IPS-18c (cell line): ENCODE data around the gene WDR81.
A peak's percentile ranks its signal among the peaks of the same experiment; 100 is the strongest.
"Not testable (repeated sequence)": the region's sequence is repeated elsewhere in the genome, so short reads cannot be mapped to it uniquely, and the experiment has no call there.

ENCODE experiments used
- H3K4me3 ChIP-seq: 2 replicates; pipeline ENCODE4 v1.7.0; 2013; ENCODE audit warnings: low read depth, mild to moderate bottlenecking, low read length, moderate library complexity; ENCODE audit not compliant: insufficient read depth
- H3K9me3 ChIP-seq: one replicate; pipeline ENCODE4 v1.6.1; 2013; ENCODE audit warnings: mild to moderate bottlenecking, low read length, moderate library complexity; ENCODE audit not compliant: control insufficient read depth, insufficient read depth

Gene WDR81

DNA sequence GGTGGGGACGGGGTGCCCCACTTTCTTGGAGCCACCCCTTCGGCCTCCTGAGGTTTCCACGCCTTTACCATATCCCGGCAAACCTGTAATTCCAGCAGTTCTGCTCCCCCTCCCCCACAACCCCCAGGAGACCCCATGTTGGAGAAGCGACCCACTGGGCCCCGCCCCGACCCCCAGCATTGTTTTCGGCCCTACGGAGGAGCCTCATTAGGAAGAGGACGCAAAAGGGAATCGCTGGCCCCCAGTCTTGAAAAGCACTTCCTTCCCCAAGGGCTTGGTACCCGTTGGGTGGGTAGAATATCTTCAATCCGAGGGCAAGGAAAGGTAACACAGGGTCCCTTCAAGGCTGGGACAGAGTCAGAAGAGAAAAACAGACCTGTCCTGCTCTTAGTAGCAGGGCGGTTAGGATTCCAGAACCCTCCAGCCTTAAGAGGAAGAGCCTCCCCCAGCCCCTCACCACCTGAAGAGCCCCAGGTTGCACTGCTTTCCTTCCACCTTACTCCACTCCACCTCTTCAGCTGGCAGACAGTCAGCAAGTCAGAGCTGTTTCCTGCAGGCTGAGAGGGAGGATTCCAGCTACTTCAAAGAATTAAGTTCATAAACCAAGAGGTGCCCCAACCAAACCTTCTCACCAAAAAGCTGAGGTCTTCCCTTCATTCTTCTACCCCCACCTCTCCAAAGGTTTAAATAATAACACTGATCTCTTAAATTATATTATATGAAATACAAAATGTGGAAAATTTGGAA is 13.5 kb upstream of the WDR81 start:
- H3K9me3 ChIP-seq = no peaks in the 10 kb centered on the region
- peak overlapping the region; percentile 63 for H3K4me3 ChIP-seq

DNA sequence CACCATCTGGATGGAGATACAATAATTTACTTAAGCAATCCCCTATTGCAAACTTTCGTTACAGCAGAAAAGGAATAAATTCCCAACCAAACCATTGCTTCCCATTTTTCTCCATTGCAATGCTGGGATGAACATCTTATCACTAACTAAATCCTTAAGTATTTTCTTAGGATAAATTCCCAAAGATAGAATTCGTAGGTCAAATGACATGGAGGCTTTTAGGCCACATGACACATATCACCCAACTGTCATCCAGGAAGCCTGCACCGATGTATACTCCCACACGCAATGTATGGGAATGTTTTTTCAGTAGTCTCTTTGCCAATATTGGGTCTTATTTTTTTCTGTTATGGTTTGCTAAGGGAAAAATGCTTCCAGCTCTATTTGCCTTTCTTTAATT is 12.7 kb upstream of the WDR81 start:
- no peaks in the 10 kb centered on the region for H3K9me3 ChIP-seq
- no peak overlapping the region for H3K4me3 ChIP-seq

DNA sequence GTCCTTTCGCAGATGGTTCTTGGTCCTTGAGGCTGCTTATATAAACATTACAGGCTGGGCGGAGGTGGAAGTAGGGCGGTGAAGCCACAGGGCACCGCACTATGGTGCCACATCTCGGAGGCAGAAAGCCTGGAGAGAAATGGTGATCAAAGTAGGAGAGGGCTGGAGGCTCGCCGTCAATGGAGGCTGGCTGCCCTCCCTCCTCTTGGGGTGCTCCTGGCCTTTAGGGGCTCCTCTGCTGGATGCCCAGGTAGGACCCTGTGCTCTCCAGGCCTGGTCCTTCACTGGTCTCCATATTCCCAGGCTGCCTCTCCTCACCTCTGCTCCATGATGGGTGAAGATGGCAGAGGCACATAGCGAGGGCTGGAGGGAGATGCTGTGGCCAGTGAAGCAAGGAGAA is 12.2 kb upstream of the WDR81 start:
- no peak overlapping the region for H3K4me3 ChIP-seq
- no peaks in the 10 kb centered on the region for H3K9me3 ChIP-seq

DNA sequence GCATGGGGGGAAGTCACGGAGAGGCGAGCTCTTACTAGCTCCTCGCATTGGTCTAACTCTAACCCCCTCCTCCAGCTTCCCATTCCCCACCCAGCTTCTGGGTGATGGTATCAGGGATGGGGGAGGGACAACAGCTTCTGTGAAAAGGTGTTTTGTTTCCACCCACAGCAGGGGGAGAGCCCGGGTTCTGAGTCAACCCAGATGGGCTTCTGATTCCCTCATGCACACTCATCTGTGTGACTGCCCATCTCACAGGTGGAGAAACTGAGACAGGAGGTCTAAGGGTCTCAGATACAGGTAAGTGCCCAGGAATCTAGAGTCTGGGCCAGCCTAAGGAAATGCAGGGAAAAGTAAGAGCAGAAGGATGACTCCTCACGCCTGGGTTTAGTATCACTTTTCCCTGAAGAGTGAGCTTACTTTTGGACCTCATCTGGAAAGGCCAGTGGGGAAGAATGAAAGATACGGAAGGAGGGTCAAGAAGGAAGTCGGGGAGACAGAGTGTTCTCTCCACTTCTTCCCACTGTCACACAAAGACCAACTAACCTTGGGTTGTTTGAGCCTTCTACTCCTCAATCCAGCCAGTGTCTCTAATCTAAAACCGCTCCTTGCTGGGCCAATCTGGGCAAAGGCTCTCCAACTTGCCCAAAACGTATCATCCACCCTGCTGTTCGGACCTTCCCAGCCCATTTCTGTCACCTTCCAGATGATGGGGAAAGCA is 11.2 kb upstream of the WDR81 start:
- Histone ChIP-seq H3K4me3 (no peak overlapping the region), H3K9me3 (no peaks in the 10 kb centered on the region)

DNA sequence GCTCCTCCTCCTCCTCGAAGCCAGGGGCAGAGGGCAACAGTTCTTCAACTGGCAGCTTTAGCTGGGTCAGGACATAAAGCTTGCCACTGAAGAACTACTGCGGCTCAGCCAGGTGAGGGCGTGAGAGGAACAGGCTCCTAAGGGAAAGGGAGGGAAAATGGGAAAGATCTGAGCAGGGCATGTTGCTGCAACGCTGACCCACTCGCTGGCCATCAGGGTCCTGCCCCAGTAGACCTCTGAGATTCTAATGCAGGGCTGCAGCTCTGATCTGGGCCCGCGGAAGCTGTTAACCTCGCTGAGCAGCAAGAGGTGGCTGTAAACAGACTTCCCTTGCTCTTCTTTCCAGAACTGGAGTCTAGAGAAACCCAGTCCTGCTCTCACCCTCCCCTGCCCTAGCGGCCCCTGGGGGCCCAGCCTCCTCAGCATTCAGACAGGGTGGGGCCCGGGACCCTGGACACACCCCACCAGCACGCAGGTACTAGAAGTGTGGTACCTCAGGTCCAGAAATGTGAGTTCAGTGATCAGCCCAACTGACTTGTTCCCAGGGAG is 10.6 kb upstream of the WDR81 start:
- Histone ChIP-seq H3K4me3 (peak overlapping the region; percentile 78), H3K9me3 (no peaks in the 10 kb centered on the region)

DNA sequence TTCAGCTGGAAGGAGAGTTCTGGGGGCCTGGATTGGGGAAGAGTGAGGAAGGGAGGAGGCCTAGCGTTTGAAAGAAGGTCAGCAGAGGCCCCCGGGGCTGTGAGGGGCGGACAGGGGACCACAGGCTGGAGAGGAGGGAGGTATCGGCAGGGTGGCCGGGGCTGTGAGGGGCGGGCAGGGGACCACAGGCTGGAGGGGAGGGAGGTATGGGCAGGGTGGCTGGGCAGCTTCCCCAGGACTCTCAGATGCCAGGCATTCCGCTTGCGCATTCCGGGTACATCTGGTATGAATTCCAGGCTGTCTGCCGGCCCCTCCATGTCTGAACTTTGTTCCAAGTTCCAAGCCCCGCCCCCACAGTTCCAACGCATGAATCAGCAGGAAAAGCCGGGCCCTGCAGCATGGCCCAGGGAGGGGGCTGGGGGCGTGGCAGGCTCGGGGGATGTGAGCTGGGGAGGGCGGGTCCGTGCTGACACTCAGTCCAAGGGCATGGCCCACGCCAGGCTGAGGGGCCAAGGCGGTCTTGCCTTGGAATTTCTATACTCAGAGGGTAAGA is 10.0 kb upstream of the WDR81 start:
- peak overlapping the region; percentile 78 for H3K4me3 ChIP-seq

DNA sequence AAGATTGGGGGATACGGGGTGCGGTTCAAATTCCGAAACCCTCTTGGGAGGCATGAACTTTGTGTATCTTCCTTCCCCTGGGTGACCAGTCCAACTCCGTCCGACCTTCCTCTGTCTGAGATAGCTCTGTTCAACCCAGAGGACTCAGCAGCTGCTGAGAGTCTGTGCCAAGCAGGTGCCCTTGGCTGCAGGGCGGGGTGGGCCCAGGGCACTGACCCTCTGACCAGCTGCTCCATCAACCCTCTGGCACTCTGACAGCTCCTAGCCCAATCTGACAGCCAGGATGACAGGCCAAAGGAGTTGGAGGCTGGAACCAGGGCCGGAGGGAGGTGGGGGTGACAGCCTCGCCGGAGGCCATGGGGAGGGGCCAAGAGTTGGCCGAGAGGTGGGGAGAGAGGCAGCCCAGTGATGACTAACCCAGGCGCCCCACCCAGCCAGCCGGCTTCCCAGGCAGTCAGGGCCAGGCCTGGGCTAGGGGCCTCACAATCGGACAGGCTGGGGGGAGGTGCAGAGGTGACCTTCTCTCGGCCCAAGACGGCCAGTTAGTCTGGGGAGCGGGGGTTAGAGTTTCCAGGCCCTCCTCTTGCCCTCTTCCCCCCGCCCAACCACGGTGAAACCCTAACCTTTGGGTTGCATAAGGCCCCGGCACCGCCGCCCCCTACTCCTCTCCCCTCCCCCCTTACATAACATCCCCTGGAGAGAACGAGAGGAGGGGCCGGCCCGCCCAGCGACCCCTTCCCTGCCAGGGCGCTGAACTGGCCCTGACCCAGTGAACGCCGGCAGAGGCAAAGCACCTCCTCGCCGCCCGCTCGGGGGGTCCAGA is 9.3 kb upstream of the WDR81 start:
- H3K4me3 ChIP-seq = peak overlapping the region; percentile 78
- no peaks in the 10 kb centered on the region for H3K9me3 ChIP-seq

More for the DNA sequence above, 10.0 kb upstream of the WDR81 start:
- no peaks in the 10 kb centered on the region for H3K9me3 ChIP-seq

DNA sequence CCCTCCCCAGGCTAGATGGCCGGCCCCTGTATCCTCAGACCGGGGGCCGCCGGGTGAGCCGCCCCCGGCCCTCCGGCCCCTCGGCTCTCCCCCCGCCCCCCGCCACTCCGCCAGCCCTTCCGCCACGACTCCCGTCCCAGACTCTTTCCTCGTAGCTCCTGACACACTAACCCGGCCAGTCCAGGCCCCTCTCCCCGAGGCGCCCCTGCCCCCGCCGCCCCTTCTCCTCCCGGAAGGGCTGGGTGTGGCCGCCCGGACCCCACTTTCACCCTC is 8.8 kb upstream of the WDR81 start:
- no peaks in the 10 kb centered on the region for H3K9me3 ChIP-seq
- peak overlapping the region; percentile 78 for H3K4me3 ChIP-seq

DNA sequence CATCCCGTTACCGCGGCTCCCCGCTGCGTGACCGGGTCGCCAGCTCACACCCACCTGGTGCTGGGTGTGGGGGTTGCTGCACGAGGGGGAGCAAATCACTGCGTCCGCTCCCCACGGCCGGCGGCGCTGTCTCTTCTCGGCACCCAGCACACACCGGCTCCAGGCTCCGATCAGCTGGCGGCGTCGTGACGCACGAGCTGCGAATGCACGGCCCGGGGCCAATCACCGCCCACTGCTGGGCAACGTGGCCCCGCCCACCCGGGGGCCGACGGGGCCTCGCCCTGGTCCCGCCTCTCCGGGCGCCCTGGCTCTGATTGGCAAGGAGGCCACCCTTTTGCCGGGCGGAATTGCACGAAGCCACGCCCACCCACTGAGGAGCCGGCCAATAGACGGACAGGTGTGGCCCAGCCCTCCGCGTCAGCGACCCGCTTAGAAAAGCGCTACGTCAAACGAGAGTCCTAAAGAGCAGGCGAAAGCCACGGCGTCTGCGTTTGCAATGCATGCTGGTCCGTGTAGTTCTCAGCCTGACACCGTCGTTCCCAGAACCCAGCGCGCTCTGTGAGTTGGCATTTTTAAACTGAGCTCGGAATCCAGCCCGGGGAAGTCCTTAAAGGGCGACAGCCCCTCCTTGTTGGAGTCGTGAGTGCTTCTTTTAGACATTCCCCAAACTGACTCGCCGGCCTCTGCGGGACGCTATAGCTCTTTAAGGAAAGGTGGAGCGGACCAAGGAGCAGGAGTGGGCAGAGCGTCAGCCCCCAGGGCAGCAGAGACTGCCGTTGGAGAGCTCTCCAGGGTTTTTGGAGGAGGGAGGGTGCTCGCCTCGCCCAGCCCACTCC is 8.2 kb upstream of the WDR81 start:
- Histone ChIP-seq H3K4me3 (peak overlapping the region; percentile 78), H3K9me3 (no peaks in the 10 kb centered on the region)

DNA sequence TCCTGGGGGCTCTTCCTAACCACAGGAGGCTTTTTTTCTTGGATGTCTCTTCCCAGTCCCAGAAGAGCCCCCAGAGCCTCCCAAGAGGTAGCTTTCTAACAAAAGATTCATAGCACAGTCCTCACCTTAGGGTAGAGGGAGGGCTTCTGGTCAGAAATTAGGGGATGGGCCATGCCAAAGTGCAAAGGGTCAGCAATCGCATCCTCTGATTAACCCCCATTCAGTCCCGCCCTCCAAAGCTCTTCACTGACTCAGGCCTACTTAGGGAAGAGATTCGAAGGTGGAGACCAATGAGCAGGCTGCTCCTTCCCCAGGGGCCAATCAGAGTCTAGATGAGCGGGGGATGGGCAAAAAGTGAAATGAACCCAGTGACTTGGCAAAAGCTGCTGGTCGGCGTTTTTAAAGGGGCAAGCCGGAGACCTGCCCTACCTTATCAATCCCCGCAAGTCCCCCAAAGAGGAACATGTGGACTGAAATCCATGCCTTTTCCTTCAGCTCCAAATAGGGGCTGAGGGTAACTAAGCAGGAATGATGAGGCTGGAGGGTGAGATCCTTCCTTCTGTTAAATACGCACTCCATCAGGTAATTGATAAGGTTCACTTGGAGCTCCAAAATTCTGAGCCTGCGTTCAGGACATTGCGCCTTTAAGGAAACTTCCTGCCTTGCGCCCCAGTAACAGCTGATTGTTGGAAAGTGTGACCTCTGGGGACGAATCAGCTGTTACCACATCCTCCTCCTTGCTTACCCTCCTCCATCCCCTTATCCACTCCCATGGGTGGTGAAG is 7.4 kb upstream of the WDR81 start:
- Histone ChIP-seq H3K9me3 (no peaks in the 10 kb centered on the region), H3K4me3 (peak overlapping the region; percentile 75)

DNA sequence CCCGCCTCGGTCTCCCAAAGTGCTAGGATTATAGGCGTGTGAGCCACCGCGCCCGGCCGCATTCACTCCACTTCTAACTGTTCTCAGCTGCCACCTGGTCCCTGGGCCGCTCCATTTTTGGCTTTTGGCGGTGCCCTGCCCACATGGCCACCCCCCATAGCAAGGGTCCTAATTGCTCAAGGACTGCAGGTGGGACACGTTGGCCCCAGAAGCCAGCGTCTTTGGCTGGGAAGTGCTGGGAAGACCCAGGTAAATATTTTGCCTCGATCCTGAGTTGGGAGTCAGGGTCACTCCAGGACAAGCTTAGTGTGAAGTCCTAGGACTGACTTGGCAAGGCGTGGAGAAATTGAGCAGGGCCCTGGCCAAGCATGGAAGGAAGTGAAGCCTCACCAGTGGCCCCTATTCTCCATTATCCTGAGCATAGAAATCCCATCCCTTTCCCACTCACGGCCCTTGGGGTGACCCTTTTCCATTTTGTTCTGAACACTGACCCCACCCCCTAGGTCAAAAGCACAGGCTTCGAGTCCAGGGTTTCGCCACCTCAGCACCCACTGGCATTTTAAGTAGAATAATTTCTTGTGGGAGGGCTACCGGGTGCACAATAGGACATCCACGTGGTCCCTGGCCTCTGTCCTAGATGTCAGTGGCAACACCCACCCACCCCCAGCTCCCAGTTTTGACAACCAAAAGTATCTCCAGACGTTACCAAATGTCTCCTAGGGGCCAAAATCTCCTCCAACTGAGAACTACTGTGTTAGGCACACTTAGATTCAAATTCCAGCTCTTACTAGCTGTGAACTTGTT is 5.9 kb upstream of the WDR81 start:
- H3K4me3 ChIP-seq = no peak overlapping the region
- H3K9me3 ChIP-seq = no peaks in the 10 kb centered on the region

DNA sequence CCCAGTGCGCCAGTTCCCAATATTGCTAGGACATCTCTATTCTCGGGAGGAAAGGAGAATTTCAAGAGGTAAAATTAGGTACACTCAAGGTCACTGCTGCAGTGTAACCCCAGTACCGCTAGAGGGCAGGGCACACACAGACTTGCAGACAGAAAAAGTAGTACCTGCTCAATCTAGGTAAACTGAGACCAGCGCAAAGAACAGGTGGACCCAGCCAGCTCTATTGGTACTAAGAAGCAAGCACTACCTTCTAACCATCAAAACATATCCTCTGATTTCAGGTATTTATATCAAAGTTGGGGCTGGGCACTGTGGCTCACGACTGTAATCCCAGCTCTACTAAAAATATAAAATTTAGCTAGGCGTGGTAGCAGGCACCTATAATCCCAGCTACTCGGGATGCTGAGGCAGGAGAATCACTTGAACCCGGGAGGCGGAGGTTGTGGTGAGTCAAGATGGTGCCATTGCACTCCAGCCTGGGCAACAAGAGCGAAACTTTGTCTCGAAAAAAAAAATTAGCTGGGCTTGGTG is 3.6 kb upstream of the WDR81 start:
- H3K4me3 ChIP-seq = no peak overlapping the region
- H3K9me3 ChIP-seq = no peaks in the 10 kb centered on the region

DNA sequence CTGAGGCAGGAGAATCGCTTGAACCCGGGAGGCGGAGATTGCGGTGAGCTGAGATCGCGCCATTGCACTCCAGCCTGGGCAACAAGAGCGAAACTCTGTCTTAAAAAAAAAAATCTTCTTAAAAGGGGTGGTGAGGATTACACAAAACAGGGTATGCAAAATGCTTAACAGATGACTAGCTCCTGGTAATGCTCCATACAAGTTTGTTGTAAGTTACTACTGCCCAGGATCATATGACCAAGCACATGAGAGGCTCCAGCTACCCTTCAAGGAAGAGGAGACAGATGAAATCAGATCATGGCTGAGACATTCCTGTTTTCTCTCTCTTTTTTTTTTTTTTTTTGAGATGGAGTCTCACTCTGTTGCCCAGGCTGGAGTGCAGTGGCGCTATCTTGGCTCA is 2.5 kb upstream of the WDR81 start:
- not testable (repeated sequence) for H3K9me3 ChIP-seq, H3K4me3 ChIP-seq

DNA sequence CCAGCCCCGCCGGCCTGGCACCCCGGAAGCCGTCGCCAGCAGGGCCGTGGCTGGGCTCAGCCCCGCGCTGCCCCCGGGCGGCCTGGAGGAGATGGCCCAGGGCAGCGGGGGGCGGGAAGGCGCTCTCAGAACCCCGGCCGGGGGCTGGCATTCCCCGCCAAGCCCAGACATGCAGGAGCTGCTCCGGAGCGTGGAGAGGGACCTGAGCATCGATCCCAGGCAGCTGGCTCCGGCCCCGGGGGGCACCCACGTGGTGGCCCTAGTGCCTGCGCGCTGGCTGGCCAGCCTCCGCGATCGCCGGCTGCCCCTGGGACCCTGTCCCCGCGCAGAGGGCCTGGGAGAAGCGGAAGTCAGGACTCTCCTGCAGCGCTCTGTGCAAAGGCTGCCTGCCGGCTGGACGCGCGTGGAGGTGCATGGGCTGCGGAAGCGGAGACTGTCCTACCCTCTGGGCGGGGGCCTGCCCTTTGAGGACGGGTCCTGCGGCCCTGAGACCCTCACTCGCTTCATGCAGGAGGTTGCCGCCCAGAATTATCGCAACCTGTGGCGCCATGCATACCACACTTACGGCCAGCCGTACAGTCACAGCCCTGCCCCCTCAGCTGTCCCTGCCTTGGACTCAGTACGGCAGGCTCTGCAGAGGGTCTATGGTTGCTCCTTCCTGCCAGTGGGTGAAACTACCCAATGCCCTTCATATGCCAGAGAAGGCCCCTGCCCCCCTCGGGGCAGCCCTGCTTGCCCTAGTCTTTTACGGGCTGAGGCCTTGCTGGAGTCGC is 551 bp downstream of the WDR81 start:
- H3K4me3 ChIP-seq = peak overlapping the region; percentile 71
- H3K9me3 ChIP-seq = no peaks in the 10 kb centered on the region
